ENCODE measurements around the gene MATN3. TPM values are rescaled to one million over a fixed set of nuclear protein-coding genes. Genes with fewer than 3 reads are reported as not detected.

Gene MATN3
- total and polyA plus RNA-seq, 2 of the 8 experiments (the other 6 are each of a cell fraction or from before 2014, with no cell fraction given) = 3.0 to 9.9 TPM

GRCh38 chr2:20050646-20051531 lies 38.4 kb upstream of the MATN3 start:
- CTCF ChIA-PET (ENCODE audit: partially characterized antibody) = interaction anchor here (0.7 to 7.5 kb wide), 4 partner anchors 8 to 174 kb away, joined by 3 to 57 read pairs (median 9); no protein-coding TSS in a partner anchor
- peak overlapping the region in 3 of 4 experiments; percentile 93 to 97 (median 93); a peak in 6 of 7 replicates for H3K9ac ChIP-seq (replicated peaks in 1 of 4; ENCODE audit: extremely low read depth in 1 of 4, low read depth in 3 of 4, low read length in 3 of 4)
- TF ChIP-seq POLR2A (IDR thresholded peaks at IDR 0.05; ENCODE audit: control extremely low read depth in 1 of 2, low read depth in 2 of 2, low read length in 2 of 2) (peak; percentile 15 to 67), HDAC6 (IDR thresholded peaks at IDR 0.05; ENCODE audit: low read depth, low read length) (no peak), KDM1A (IDR thresholded peaks at IDR 0.05; ENCODE audit: borderline replicate concordance, low read length) (no peak), SIN3A (conservative IDR thresholded peaks at IDR 0.05 in 1 of 2, IDR thresholded peaks at IDR 0.05 in 1 of 2; ENCODE audit: low read depth in 1 of 2, low read length in 2 of 2) (peak in 1 of 2 experiments; percentile 58; a peak in 2 of 4 replicates), CBX8 (IDR thresholded peaks at IDR 0.05; ENCODE audit: borderline replicate concordance, low read depth, low read length) (no peak), HDAC2 (IDR thresholded peaks at IDR 0.05; ENCODE audit: borderline replicate concordance in 1 of 2, low read depth in 2 of 2, low read length in 2 of 2) (peak in 1 of 2 experiments; percentile 28; a peak in 1 of 4 replicates), KDM5A (IDR thresholded peaks at IDR 0.05; ENCODE audit: low read length) (no peak)

More at GRCh38 chr2:20050646-20051531, 38.4 kb upstream of the MATN3 start:
- peak overlapping the region; percentile 85 to 88 (median 86) for H3K4me3 ChIP-seq (ENCODE audit: extremely low read depth in 1 of 4, insufficient read depth in 2 of 4, low read depth in 3 of 4, low read length in 4 of 4)
- no peak overlapping the region for H3K14ac ChIP-seq (ENCODE audit: insufficient read length)
- no peak overlapping the region for H4K5ac ChIP-seq (ENCODE audit: insufficient read length, low read depth, low read length)
- no peak overlapping the region; the same call in 1 of the 2 replicates for H3K18ac ChIP-seq (ENCODE audit: extremely low read depth, low read length)
- H3K79me2 ChIP-seq (ENCODE audit: control insufficient read depth in 1 of 2, insufficient read depth in 2 of 2, low read length in 2 of 2) = peaks cover 19 to 48% of the 10 kb centered on the region in 2 experiments
- H2BK12ac ChIP-seq (ENCODE audit: low read depth, low read length) = peak overlapping the region; percentile 41; the same call in 1 of the 2 replicates
- H3K79me1 ChIP-seq (ENCODE audit: low read depth, low read length) = peaks cover 4% of the 10 kb centered on the region; the same call in 1 of the 2 replicates
- FAIRE-seq (no peak), DNase-seq (ENCODE audit: low read depth in 1 of 2, low spot score in 2 of 2) (peak; percentile 41 to 54)
- POLR2A ChIA-PET (ENCODE audit: partially characterized antibody) = interaction anchor here (0.9 to 2.3 kb wide), 9 partner anchors 10 to 173 kb away, joined by 3 to 12 read pairs (median 4); no protein-coding TSS in a partner anchor
- peak overlapping the region; percentile 49 for H2BK5ac ChIP-seq (ENCODE audit: low read depth, low read length)
- 1% methylated on average over 38 of the region's 47 CpGs; no CpG with 5 or more reads in 1 of the 2 experiments for WGBS, 2 experiments (ENCODE audit: extremely low coverage in 1 of 2, insufficient coverage in 1 of 2, insufficient read length in 1 of 2, insufficient replicate concordance in 2 of 2, low coverage in 1 of 2, low lambda C conversion rate in 2 of 2, missing lambda C conversion rate in 1 of 2)
- H3K27me3 ChIP-seq (replicated peaks in 1 of 4; ENCODE audit: control insufficient read depth in 3 of 4, extremely low read depth in 1 of 4, insufficient read depth in 3 of 4, low read length in 3 of 4) = no peaks in the 10 kb centered on the region
- no peak overlapping the region for H4K91ac ChIP-seq (replicated peaks; ENCODE audit: insufficient read length, low read length)
- H3K23ac ChIP-seq (ENCODE audit: insufficient read length) = no peak overlapping the region
- peak overlapping the region; percentile 6 for H3K56ac ChIP-seq (replicated peaks; ENCODE audit: insufficient read length, low read depth, low read length)
- H4K8ac ChIP-seq (ENCODE audit: extremely low read depth, insufficient read depth, low read length) = peak overlapping the region; percentile 85; the same call in 1 of the 2 replicates
- H2BK20ac ChIP-seq (ENCODE audit: low read length) = no peak overlapping the region
- H3K4ac ChIP-seq (replicated peaks; ENCODE audit: insufficient read length, low read depth, low read length) = no peak overlapping the region
- H3K36me3 ChIP-seq (ENCODE audit: control insufficient read depth in 2 of 4, insufficient read depth in 4 of 4, low read length in 3 of 4) = no peaks in the 10 kb centered on the region; a peak in 1 of 8 replicates
- H2BK120ac ChIP-seq (replicated peaks; ENCODE audit: low read depth, low read length) = no peak overlapping the region
- 0 out of 2 replicates have a peak overlapping the region, but pooled peaks have one; percentile 4 for H2AFZ ChIP-seq (ENCODE audit: low read length)
- H3K4me2 ChIP-seq (ENCODE audit: insufficient read depth in 1 of 2, low read depth in 2 of 2, low read length in 2 of 2) = peak overlapping the region; percentile 91 to 99
- no peaks in the 10 kb centered on the region for H3K9me3 ChIP-seq (ENCODE audit: insufficient read depth in 2 of 2, low read depth in 1 of 2, low read length in 1 of 2)
- H3K23me2 ChIP-seq (ENCODE audit: low read depth, low read length) = peaks cover 10% of the 10 kb centered on the region
- peak overlapping the region; percentile 65; the same call in 1 of the 2 replicates for H3K27ac ChIP-seq (ENCODE audit: low read depth, low read length)
- H2BK15ac ChIP-seq (ENCODE audit: low read length) = no peak overlapping the region
- no peak overlapping the region for H2AK5ac ChIP-seq (ENCODE audit: low read depth, low read length)
- H4K20me1 ChIP-seq (replicated peaks in 1 of 2; ENCODE audit: control insufficient read depth in 1 of 2, insufficient read depth in 2 of 2, low read length in 2 of 2) = peaks cover 1 to 5% of the 10 kb centered on the region in 2 experiments
- H3K4me1 ChIP-seq (replicated peaks in 1 of 4; ENCODE audit: control insufficient read depth in 3 of 4, insufficient read depth in 4 of 4, low read length in 3 of 4) = peaks cover 0 to 5% (median 0%) of the 10 kb centered on the region in 4 experiments; a peak in 3 of 7 replicates

Data from H1 (cell line).